GM21528 (cell line): ENCODE results near the gene GON4L.
A peak's percentile ranks its signal among the peaks of the same experiment; 100 is the strongest.
"Not testable (repeated sequence)": the region's sequence is repeated elsewhere in the genome, so short reads cannot be mapped to it uniquely, and the experiment has no call there.

Source experiments
- ATAC-seq: cut with Tn5 transposase; IDR thresholded peaks from one replicate; pipeline ENCODE4 v1.9.1; 2021; ENCODE audit warnings: mild to moderate bottlenecking, moderate library complexity; ENCODE audit not compliant: unreplicated experiment, low FRiP score

GON4L gene, protein sequence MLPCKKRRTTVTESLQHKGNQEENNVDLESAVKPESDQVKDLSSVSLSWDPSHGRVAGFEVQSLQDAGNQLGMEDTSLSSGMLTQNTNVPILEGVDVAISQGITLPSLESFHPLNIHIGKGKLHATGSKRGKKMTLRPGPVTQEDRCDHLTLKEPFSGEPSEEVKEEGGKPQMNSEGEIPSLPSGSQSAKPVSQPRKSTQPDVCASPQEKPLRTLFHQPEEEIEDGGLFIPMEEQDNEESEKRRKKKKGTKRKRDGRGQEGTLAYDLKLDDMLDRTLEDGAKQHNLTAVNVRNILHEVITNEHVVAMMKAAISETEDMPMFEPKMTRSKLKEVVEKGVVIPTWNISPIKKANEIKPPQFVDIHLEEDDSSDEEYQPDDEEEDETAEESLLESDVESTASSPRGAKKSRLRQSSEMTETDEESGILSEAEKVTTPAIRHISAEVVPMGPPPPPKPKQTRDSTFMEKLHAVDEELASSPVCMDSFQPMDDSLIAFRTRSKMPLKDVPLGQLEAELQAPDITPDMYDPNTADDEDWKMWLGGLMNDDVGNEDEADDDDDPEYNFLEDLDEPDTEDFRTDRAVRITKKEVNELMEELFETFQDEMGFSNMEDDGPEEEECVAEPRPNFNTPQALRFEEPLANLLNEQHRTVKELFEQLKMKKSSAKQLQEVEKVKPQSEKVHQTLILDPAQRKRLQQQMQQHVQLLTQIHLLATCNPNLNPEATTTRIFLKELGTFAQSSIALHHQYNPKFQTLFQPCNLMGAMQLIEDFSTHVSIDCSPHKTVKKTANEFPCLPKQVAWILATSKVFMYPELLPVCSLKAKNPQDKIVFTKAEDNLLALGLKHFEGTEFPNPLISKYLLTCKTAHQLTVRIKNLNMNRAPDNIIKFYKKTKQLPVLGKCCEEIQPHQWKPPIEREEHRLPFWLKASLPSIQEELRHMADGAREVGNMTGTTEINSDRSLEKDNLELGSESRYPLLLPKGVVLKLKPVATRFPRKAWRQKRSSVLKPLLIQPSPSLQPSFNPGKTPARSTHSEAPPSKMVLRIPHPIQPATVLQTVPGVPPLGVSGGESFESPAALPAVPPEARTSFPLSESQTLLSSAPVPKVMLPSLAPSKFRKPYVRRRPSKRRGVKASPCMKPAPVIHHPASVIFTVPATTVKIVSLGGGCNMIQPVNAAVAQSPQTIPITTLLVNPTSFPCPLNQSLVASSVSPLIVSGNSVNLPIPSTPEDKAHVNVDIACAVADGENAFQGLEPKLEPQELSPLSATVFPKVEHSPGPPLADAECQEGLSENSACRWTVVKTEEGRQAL (N-terminal part only)

DNA sequence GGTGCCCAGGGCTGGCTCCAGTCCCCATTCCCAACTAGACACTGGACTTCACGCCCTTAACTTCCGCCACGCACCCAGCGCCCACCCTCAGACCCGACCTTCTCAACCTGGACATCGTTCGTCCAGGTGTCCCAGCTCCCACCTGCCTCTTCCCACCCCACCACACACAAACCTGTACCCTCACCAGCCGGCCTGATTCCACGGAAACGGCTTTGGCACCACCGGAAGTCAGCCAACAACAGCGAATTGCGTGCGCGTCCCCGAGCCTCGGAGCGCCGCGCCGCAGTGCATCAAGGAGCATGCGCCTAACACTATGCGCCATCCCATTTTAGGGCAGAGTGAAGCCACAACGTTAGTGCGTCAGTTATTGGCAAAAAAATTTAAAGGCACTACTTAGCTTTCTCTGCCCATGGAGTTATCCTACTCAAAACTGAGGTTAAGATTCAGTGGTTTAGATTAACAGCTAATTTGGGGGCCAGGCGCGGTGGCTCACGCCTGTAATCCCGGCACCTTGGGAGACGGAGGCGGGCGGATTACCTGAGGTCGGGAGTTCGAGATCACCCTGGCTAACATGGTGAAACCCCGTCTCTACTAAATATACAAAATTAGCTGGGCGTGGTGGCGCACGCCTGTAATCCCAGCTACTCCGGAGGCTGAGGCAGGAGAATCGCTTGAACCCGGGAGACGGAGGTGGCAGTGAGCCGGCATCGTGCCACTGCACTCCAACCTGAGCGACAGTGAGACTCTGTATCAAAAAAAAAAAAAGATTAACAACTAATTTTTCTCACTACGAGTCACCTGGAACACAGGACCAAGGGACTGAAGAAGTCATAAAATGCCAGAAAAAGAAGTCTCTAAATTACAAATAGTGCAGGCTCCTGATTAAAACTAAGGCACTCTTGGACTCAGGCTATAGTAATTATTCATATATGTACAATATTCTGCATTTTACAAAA, at the start of gene GON4L:
GON4L (minus strand) TSS at position 240 of the 956 bp plus-strand sequence. CDS start 3,434 bp downstream, outside the sequence.
- ATAC-seq: peak; percentile 45

GRCh38 chr1:155904261-155904660, 47.2 kb upstream of the GON4L start:
- no peak for ATAC-seq

DNA sequence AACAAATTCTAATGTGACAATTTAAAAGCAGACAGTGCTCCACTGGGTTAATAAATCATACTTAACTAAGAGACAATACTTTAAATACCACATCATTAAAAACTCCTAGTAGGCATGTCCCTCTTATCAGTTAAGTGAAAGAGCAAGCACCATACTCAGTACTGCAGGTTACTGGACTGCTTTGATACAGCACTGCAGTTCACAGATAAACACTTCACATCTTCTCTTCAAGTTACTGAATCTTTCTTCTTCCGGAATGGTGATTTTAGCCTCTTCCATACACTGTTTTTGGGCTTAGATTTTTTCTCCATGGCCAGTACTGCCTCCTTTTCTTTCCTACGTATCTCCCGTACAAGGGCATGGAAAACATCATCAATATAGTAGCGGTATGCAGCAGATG, 43.1 kb upstream of the GON4L start:
- no peak for ATAC-seq

- no peak for ATAC-seq
These were observed 42.7 kb upstream of the GON4L start for GRCh38 chr1:155899683-155900082.

DNA sequence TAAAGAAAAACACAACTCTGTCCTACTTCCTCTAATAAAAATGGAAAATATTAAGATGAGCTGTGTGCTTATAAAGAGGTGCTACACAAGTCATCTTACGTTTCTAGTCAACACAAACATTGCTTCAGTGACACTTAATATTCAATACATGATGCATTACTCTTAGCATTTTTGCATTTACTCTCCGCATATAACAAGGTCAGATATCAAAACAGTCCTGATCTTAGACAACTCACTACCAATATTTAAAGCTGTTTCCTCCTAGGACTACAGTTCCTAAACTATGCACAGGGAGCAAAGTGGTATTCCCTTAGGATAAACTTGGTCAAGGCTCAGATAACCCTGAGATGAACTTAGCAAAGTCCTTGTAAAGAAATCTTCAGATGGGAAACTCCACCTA, 41.9 kb upstream of the GON4L start:
- ATAC-seq: no peak

DNA sequence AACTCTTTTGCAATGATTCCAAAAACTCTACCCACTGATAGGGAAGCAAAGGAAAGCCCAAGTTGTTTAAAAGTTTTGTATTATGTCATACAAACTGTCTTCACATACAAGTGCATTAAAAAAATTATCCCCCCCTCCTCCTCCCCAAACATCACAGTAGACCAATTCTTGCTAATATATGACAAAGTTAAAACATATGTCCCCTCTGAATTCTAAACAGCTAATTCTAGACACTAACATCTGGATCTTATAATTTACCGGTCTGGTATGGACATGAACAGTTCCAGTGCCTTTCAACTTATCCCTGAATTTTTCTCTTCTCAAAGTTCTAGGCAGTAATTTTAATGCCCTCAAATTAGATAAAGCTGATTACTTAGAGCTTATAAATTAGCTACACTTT, 40.7 kb upstream of the GON4L start:
- no peak for ATAC-seq

GRCh38 chr1:155896476-155896875, 39.5 kb upstream of the GON4L start:
- ATAC-seq: not testable (repeated sequence)

- ATAC-seq: not testable (repeated sequence)
These were observed 38.6 kb upstream of the GON4L start for GRCh38 chr1:155895617-155896016.

- no peak for ATAC-seq
These were observed 36.6 kb upstream of the GON4L start for GRCh38 chr1:155893389-155894142.

DNA sequence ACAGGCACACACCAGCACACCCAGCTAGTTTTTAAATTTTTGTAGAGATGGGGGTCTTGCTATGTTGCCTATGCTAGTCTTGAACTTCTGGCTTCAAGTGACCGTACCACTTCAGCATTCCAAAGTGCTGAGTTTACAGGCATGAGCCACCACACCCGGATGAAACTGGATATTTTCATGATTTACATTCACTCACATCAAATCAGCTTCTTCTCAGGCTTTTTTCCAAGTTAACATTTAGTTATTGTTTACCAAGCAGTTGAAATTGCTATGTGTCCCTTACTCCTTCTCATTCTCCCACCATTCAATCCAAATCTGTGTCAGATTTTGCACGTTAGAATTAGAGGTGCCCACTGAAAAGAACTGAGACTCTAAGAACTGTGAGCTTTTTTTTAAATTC, 35.8 kb upstream of the GON4L start:
- no peak for ATAC-seq

DNA sequence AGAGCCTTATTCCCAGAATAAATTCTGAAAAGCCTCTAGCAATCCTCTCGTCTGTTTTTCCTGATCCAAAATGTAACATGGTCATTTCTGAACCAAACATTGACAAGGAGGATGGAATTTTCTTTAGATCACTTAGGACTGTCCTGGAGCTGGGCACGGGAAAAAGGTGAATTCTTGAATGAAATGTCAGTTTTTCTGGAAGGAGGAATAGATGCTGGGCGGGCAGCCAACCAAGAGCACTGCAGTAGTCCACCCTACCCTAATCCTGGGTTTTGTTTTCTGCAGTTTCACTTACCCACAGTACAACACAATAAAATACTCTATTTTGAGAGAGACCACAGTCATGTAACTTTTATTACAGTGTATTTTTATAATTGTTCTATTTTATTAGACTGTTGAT, 33.2 kb upstream of the GON4L start:
- ATAC-seq: no peak

GRCh38 chr1:155889566-155889965, 32.6 kb upstream of the GON4L start:
- no peak for ATAC-seq

DNA sequence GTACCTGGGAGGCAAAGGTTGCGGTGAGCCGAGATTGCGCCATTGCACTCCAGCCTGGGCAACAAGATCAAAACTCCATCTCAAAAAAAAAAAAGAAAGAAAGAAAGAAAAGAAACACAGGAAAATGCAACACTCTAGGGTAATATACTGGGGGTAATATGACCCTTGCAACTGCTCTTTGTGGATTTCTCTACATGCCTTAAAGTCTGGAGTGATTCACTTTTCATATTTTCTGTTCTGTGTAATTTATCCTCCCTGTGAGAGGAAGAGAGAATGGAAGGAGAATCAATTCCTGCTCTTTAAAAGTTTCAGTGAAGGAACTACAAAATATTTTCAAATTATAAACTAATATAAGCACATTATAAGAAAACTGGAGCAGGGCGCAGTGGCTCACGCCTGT, 31.5 kb upstream of the GON4L start:
- ATAC-seq: no peak

DNA sequence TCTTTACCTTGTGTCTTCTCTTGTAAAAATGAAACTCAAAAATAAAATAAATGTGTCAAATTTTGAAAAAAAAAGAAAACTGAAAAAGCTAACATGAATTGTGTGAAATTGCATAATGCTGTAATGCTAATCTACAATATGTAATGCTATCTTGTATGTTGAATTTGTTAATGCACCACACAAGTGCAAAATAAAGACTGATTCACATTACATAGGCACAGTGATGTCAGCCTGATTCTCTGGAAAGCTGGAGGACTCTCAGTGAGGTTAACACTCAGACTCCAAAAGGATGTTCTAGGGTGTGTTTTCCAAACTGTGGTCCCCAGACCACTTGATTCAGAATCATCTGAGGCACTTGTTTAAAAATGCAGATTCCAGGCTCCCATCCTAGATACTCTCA, 28.0 kb upstream of the GON4L start:
- ATAC-seq: no peak

GRCh38 chr1:155884031-155884960, 27.3 kb upstream of the GON4L start:
- no peak for ATAC-seq

- no peak for ATAC-seq
These were observed 25.8 kb upstream of the GON4L start for GRCh38 chr1:155882766-155883165.

- no peak for ATAC-seq
These were observed 25.2 kb upstream of the GON4L start for GRCh38 chr1:155882235-155882634.

DNA sequence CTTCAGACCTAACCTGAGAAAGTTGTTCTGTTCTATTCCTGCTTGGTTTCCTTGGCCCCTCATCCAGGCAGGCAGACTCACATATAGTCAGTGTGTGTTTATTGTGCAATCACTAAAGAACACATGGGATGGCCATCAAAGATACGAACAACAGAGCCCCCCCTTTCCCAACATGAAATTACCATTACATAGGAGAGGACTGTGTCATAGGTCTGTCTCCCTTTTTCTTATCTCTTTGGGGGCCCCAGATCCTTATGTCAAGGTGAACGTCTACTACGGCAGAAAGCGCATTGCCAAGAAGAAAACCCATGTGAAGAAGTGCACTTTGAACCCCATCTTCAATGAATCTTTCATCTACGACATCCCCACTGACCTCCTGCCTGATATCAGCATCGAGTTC, 23.9 kb upstream of the GON4L start:
- ATAC-seq: no peak
